Endodermal cell (in vitro differentiated cells): ENCODE data around the gene MPRIP. TPM values are rescaled to one million over a fixed set of nuclear protein-coding genes. Genes with fewer than 3 reads are reported as not detected.

Experiments used
- DNase-seq: peaks from one replicate; pipeline ENCODE4 v3.0.0-alpha.2; 2017
- H3K27ac ChIP-seq: 2 replicates; pipeline ENCODE4 v1.5.1; 2013; ENCODE audit warnings: mild to moderate bottlenecking, low read depth, low read length, moderate library complexity
- H3K27me3 ChIP-seq: 2 replicates; pipeline ENCODE4 v1.6.1; 2013; ENCODE audit warnings: mild to moderate bottlenecking, low read length, moderate library complexity; ENCODE audit not compliant: insufficient read depth, control insufficient read depth, poor library complexity, severe bottlenecking
- H3K36me3 ChIP-seq: 2 replicates; pipeline ENCODE4 v1.7.0; 2013; ENCODE audit warnings: mild to moderate bottlenecking, low read length, moderate library complexity; ENCODE audit not compliant: control insufficient read depth, insufficient read depth
- H3K4me1 ChIP-seq: one replicate; pipeline ENCODE4 v1.7.0; 2013; ENCODE audit warnings: low read length; ENCODE audit not compliant: control insufficient read depth, insufficient read depth
- H3K4me3 ChIP-seq: 2 replicates; pipeline ENCODE4 v1.5.1; 2013; ENCODE audit warnings: mild to moderate bottlenecking, low read length, moderate library complexity
- H3K9ac ChIP-seq: 2 replicates; pipeline ENCODE4 v1.6.1; 2013; ENCODE audit warnings: mild to moderate bottlenecking, low read length, moderate library complexity; ENCODE audit not compliant: poor library complexity, severe bottlenecking; ENCODE audit errors: extremely low read depth
- H3K9me3 ChIP-seq: 2 replicates; pipeline ENCODE4 v1.6.1; 2013; ENCODE audit warnings: mild to moderate bottlenecking, low read length, moderate library complexity; ENCODE audit not compliant: control insufficient read depth
- H3K27ac Mint-ChIP-seq: 2 replicates; pipeline ENCODE4 v1.8.0; 2020; ENCODE audit warnings: mixed read lengths
- H3K27me3 Mint-ChIP-seq: 2 replicates; pipeline ENCODE4 v1.8.0; 2021; ENCODE audit warnings: mild to moderate bottlenecking, mixed read lengths; ENCODE audit not compliant: insufficient read depth
- H3K36me3 Mint-ChIP-seq: 2 replicates; pipeline ENCODE4 v1.8.0; 2020; ENCODE audit warnings: low read depth, mixed read lengths
- H3K4me1 Mint-ChIP-seq: 2 replicates; pipeline ENCODE4 v1.8.0; 2020; ENCODE audit warnings: mixed read lengths
- H3K4me3 Mint-ChIP-seq: 2 replicates; pipeline ENCODE4 v1.8.0; 2020; ENCODE audit warnings: mild to moderate bottlenecking, moderate library complexity, mixed read lengths
- H3K9me3 Mint-ChIP-seq: 2 replicates; pipeline ENCODE4 v1.8.0; 2020; ENCODE audit warnings: mild to moderate bottlenecking, mixed read lengths
- WGBS, 2 experiments: methylation state at CpG; one replicate each; pipeline versions ENCODE4 v1.1.5 to v1.1.7; 2013; ENCODE audit warnings: missing lambda C conversion rate in 2 of 2, mixed read lengths in 1 of 2; ENCODE audit not compliant: insufficient coverage in 1 of 2, insufficient read length in 1 of 2; 5-methylcytosine and 5-hydroxymethylcytosine counted together
- total RNA-seq, 2 donors: library from RNA; stranded (reverse); fragmentation: NEBNext Ultra II Directional in 1 of 2; extraction: Animal tissue kit (Norgen Biotek cat#: 25700) in 1 of 2; gene quantifications; 2 replicates in 1 of 2; 3 replicates in 1 of 2; pipeline ENCODE4 v1.2.1, GENCODE V29; 2021
- TF ChIP-seq, protein P1 (sequence below): fragments of 200-600 bp; sonication (generic); conservative IDR thresholded peaks from 2 replicates; pipeline ENCODE4 v1.5.0; 2021; ENCODE audit warnings: antibody characterized with exemption, mild to moderate bottlenecking

MPRIP gene
- total RNA-seq, 2 donors from 2014 or later, result 154 to 155 TPM

GRCh38 chr17:17034026-17034425 is 8.2 kb upstream of the MPRIP start:
- no peak for DNase-seq
- no peaks in the 10 kb centered on the region for H3K9me3 ChIP-seq
- H3K9ac ChIP-seq, result no peak overlapping the region
- H3K4me1 Mint-ChIP-seq, result peaks cover 34% of the 10 kb centered on the region
- no peak overlapping the region for H3K27ac Mint-ChIP-seq
- no peaks in the 10 kb centered on the region for H3K9me3 Mint-ChIP-seq
- peaks cover 9% of the 10 kb centered on the region for H3K4me1 ChIP-seq
- H3K4me3 Mint-ChIP-seq, result no peak overlapping the region
- H3K4me3 ChIP-seq, result no peak overlapping the region
- H3K27me3 Mint-ChIP-seq, result no peaks in the 10 kb centered on the region
- H3K36me3 ChIP-seq, result no peaks in the 10 kb centered on the region
- TF ChIP-seq, protein P1, sequence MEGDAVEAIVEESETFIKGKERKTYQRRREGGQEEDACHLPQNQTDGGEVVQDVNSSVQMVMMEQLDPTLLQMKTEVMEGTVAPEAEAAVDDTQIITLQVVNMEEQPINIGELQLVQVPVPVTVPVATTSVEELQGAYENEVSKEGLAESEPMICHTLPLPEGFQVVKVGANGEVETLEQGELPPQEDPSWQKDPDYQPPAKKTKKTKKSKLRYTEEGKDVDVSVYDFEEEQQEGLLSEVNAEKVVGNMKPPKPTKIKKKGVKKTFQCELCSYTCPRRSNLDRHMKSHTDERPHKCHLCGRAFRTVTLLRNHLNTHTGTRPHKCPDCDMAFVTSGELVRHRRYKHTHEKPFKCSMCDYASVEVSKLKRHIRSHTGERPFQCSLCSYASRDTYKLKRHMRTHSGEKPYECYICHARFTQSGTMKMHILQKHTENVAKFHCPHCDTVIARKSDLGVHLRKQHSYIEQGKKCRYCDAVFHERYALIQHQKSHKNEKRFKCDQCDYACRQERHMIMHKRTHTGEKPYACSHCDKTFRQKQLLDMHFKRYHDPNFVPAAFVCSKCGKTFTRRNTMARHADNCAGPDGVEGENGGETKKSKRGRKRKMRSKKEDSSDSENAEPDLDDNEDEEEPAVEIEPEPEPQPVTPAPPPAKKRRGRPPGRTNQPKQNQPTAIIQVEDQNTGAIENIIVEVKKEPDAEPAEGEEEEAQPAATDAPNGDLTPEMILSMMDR, result no peak
- H3K27me3 ChIP-seq, result no peaks in the 10 kb centered on the region
- no peak overlapping the region for H3K27ac ChIP-seq
- H3K36me3 Mint-ChIP-seq, result no peaks in the 10 kb centered on the region

- no peaks in the 10 kb centered on the region for H3K36me3 ChIP-seq
- H3K4me1 ChIP-seq, result peaks cover 9% of the 10 kb centered on the region
- H3K27ac ChIP-seq, result no peak overlapping the region
- H3K9me3 Mint-ChIP-seq, result no peaks in the 10 kb centered on the region
- no peak overlapping the region for H3K4me3 Mint-ChIP-seq
- H3K27me3 Mint-ChIP-seq, result no peaks in the 10 kb centered on the region
- no peak for DNase-seq
- H3K4me3 ChIP-seq, result no peak overlapping the region
- TF ChIP-seq, protein P1, result no peak
- no peaks in the 10 kb centered on the region for H3K27me3 ChIP-seq
- no peak overlapping the region for H3K27ac Mint-ChIP-seq
- H3K36me3 Mint-ChIP-seq, result no peaks in the 10 kb centered on the region
- H3K9me3 ChIP-seq, result no peaks in the 10 kb centered on the region
- no peak overlapping the region for H3K9ac ChIP-seq
- peaks cover 29% of the 10 kb centered on the region for H3K4me1 Mint-ChIP-seq
Observed at GRCh38 chr17:17034496-17035075, 7.7 kb upstream of the MPRIP start.

DNA sequence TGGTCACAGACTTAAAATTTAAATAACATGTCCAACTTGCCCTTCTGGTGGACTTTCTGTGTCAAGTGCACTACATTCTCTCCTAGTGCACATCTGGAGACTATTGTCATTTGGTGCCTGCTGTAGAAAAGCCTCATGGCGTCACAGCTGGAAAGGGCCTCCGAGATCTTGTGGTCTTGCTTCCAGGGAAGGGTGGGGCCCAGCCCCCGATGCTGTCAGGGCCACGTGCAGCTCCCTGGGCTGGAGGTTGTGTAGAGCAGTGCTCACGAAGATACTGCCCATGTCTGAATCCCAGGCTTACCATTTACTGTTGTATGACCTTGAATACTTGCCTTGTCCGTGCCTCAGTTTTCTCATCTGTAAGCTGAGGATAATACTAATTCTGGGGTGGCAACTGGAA is 6.8 kb upstream of the MPRIP start:
- H3K27me3 Mint-ChIP-seq, result no peaks in the 10 kb centered on the region
- Histone ChIP-seq H3K27ac (no peak overlapping the region), H3K4me3 (no peak overlapping the region), H3K9ac (no peak overlapping the region), H3K27me3 (no peaks in the 10 kb centered on the region), H3K4me1 (peaks cover 9% of the 10 kb centered on the region), H3K36me3 (no peaks in the 10 kb centered on the region), H3K9me3 (no peaks in the 10 kb centered on the region)
- TF ChIP-seq, protein P1, result no peak
- WGBS, 2 experiments, result 79 to 87% methylated on average over 5 to 6 of the region's 6 CpGs
- H3K4me1 Mint-ChIP-seq, result peaks cover 24% of the 10 kb centered on the region
- no peak overlapping the region for H3K4me3 Mint-ChIP-seq
- H3K36me3 Mint-ChIP-seq, result no peaks in the 10 kb centered on the region
- no peaks in the 10 kb centered on the region for H3K9me3 Mint-ChIP-seq
- DNase-seq, result no peak
- no peak overlapping the region for H3K27ac Mint-ChIP-seq
